ENCODE data around the gene TRAPPC14.

TRAPPC14 gene

GRCh38 chr7:100173806-100174495 lies 15.4 kb upstream of the TRAPPC14 start:
- no peak for DNase-seq (ENCODE audit: low spot score)

GRCh38 chr7:100171840-100172239 lies 13.3 kb upstream of the TRAPPC14 start:
- no peak for DNase-seq (ENCODE audit: low spot score)

GRCh38 chr7:100171087-100171681 lies 12.7 kb upstream of the TRAPPC14 start:
- DNase-seq (ENCODE audit: low spot score): no peak

DNA sequence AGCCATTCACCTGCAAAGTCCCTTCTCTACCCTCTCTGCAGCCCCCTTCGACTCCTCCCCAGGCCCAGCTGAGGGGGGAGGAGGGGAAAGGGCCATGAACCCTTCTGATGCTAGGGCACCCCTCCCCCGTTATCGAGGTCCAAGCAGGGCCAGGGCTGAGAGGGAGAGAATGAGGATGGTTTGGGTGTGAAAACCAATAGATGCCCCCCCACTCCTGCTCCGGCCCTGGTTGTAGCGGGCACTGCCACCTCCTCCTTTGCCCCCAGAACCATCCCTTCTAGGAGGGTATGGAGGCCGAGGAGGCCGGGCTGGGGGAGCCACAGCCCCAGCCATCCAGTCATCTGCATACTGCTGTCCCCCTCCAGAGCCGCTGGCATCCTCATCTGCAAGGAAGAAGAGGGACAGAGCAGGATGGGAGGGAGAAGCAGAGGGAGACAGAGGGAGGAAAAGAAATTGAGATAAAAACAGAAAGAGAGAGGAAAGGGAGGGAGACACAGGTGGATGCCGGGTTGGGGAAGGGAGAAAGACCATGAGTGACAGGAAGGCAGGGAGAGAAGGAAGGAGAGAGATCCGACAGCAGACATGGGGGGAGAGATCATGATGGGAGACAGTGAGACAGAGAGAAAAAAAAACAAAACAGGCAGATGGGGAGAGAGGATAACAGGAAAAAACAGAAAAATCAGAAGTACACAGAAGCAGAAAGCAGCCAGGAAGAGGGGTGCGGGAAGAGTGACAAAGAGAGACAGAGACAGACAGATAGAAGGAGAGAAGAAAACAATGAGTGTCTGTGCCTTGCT lies 11.8 kb upstream of the TRAPPC14 start:
- no peak for DNase-seq (ENCODE audit: low spot score)

- no peak for DNase-seq (ENCODE audit: low spot score)
Observed at GRCh38 chr7:100169147-100169850, 10.8 kb upstream of the TRAPPC14 start.

DNA sequence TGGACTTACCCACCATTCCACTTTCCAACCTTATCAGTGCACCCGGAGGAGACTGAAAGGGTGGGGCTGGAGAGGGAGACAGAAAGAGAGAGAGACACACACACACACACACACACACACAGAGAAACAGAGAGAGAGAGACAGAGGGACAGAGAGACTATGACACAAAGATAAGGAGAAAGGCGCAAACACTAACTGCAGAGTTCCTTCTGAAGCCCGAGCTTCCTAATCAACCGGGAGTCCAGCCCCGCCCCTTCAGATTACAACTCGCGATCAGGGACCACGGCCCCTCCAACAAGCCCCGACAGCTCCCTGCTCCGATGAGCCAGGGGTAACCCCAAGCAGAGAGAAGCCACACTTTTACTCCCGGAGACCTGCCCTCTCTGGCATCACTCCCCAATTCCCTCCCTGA lies 9.4 kb upstream of the TRAPPC14 start:
- no peak for DNase-seq (ENCODE audit: low spot score)

DNA sequence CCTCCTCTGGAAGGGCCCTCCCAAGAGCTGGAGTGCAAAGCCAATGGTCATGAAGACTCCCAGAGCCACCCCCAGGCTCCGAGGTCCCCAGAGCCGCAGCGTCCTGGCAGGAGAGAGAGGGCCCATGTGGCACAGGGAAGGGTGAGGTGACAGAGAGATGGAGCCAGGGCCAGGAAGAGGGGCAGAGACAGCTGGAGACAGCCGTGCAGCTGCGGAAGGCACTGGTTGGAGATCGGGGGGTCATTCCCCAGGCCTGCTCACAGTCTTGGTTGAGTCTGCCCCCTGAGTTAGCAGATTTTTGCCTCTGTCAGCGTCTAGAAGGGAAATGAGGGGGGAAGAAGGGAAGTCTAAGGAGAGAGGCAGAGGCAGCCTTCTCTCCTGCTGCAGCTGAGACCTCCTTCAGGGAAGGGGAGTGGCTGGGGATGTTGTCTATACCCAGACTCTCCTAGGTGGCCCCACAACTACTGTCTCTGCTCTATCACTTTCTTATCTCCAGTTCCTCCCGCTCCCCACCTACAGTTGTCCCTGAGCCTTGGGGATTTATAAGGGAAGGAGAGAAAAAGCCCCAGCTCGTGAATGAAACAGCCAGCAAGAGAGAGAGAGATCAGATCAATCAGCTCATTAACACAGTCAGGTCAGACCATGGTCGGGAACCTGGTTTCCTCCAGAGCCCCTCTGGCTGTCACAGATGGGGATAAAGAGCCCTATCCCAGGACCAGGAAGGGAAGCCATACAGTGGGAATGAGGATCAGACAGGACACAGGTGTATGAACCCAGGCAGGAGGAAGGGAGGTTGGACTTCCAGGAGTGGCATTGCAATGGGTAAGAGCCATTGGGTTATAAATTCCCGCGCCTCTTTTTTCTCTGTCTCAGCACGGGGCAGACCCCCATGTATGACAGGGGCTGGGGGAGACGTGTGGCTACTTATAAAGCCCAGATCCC lies 8.7 kb upstream of the TRAPPC14 start:
- DNase-seq (ENCODE audit: low spot score): no peak

GRCh38 chr7:100166317-100166940 lies 7.9 kb upstream of the TRAPPC14 start:
- peak; percentile 66 for DNase-seq (ENCODE audit: low spot score)

DNA sequence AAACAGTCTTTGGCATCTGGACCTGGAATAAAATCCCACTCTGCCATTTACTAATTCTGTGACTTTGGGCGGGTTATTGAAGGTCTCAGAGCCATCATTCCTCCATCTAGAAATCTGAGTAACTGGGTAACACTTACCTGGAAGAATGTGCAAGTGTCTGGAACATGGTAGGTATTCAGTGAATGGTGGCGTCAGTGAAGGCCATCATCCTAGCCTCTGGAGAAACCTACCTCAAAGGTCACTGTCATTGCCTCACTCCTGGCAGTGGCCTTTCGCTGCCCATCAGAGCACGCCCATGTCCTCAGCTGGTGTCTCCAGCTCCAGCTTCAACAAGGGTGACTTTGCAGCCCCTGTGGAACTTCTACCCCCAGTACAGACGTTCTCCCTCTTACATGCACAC lies 5.3 kb upstream of the TRAPPC14 start:
- no peak for DNase-seq (ENCODE audit: low spot score)

DNA sequence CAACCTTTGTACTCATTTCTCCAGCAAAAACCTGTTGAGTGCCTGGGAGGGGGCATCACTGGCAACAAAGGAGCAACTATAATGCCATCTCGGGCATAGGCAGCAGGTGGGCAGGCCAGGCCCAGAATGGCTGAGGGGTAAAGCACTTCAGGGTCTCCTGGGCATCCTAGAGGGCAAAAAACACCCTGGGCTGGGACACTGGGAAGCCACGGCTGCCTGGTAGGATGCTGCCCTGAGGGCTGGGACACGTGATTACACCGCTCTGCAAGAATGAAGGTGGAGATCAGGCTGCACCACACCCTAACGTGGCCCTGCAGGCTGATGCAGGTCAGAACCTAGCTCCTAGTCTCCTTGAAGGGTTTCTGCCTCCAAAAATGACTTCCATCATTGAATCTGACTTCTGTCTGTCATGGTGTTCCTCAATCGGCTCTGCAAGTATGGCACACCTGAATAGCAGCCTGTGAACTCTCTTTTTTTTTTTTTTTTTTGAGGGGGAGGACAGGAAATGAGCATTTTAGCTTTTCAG lies 4.5 kb upstream of the TRAPPC14 start:
- peak; percentile 25 for DNase-seq (ENCODE audit: low spot score)

DNA sequence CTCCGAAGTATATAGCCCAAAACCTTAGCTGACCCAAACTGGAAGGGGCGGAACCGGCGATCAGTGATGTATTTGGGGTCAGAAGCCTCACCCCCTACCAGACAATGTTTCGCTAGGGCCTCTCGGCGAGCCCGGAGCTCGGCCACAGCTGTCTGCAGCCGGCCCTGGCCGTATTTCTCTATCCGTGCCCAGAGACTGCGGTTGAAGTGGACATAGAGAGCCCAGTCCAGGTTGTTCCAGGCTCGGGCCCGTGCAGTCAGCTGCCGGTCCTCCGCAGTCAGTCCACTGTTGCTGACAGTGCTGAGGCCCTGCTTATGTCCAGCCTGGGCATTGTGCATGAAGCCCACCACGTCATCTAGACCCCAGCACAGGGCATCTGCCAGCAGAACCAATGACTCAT lies 1.5 kb upstream of the TRAPPC14 start:
- no peak for DNase-seq (ENCODE audit: low spot score)

DNA sequence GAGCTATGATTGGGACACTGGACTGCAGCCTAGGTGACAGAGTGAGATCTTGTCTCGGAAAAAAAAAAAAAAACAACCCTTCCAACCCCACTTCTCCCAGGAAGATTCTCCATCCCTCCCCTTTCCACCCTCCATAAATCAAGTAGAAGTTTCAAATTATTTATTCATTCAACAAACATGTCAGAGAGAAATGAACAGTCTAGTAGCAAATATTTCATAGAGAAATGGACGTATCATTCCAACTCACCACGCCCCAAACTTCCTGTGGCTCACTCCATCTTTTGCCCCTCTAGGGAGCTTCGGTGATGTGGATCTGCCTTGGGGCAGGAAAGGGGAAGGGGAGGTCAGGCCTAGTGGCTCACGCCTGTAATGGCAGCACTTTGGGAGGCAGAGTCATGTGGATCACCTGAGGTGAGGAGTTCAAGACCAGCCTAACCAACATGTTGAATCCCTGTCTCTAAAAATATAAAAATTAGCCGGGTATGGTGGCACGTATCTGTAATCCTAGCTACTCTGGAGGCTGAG lies 638 bp upstream of the TRAPPC14 start:
- DNase-seq (ENCODE audit: low spot score): no peak

GRCh38 chr7:100157334-100158228 lies 942 bp downstream of the TRAPPC14 start:
- DNase-seq (ENCODE audit: low spot score): no peak

GRCh38 chr7:100157069-100157333 lies 1.5 kb downstream of the TRAPPC14 start:
- DNase-seq (ENCODE audit: low spot score): no peak

DNA sequence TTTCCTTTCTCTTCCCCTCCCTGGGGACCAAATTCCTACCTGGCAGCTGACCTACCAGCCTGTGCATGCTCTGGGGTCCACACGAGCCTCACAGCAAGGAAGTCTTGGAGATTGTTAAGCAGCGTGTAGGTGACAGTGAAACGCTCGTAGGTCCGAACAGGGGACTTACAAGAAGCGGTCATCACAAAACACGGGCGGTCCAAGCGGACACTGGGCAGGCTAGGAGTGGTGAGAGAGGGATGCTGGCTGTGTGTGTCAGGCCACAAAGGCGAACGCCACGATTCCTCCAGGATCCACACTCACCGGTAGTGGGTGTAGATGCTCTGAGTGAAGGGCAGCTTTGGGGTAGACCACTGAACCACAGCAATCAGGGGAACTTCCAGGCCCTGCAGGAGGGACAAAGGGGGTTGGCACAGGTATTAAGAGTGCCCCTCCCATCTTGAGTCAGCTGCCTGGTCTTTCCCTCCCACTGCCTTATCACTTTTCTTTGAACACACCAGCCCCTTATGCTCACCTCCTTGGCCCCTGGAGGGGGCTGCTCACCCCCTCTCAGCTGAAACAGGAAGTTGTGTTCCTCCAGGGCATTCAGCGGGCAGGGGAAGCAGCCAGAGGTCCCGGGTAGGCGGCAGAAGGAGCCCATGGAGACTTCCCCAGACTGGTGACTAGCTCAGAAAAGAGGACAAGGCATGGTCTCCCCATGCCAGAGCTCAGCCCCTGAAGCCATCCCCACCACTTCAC lies 2.0 kb downstream of the TRAPPC14 start:
- no peak for DNase-seq (ENCODE audit: low spot score)

DNA sequence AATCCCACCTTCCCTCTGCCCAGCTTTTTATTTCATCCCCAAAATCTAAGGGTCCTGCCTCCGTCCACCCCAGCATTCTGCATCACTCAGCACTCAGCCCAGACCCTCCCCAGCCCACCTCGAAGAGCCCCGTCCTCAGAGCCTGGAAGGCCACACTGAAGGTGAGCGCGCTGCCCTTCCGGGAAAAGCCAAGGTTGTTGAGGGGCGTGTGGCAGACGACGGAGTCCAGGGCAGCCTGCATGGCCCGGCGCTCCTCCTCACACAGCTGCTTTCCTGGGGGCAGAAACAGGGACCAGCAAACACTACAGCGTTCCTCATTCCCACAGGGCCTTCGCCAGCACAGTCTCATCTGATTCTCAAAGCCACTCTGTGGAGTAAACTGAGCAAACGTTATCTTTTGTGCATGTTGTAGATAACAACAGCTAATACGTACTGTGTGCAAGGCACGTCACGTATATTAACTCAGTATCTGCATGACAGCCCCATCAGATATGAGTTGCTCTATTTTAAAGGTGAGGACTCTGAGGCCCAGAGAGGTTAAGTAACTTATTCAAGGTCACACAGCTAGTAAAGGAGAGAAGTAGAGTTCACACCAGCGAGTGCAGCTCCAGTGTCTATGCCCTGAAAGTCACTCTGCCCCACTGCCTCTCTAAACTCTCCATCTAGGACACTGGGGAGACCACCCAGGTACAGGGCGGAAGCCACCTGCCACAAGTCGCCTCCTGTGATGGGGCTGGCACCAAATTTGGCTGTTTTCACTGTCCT lies 2.8 kb downstream of the TRAPPC14 start:
- DNase-seq (ENCODE audit: low spot score): no peak

DNA sequence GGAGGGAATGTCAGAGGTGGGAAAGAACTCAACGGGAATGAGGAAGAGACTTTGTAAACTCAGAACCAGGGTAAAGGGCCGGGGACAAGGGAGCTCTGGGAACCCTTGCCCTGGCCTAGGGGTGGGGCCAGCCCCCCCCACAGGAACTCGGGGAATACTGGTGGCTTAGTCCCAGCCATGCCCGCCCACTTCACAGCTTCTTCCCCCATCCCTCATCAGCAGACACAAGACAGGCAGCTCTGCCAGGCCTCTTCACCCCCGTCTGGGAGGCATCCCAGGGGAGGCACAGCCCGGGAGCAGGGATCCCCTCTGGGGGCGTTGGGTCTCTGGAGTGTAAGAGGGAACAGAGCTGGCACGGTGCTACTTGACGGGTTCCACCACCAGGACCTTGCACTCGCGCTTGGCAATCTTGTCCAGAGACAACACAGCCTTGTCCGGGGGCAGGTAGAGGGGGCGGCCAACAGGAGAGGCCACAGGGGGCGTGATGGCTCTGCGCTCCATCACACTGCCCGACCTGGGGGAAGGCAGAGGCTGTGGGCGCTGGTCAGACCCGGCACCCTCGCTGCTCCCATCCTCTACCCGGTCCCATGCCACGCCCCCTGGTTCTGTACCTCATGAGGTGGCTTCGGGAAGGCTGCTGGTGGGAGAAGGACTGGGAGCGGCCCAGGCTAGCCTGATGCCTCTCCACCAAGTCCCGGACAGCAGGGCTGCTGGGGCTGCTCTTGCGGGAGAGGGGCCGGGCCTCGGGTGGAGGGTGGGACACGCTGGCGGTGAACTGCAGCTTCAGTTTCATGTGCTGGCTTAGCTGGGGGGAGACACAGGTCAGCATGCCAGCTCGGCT lies 3.7 kb downstream of the TRAPPC14 start:
- DNase-seq (ENCODE audit: low spot score): no peak

Measured in CD4-positive, alpha-beta T cell treated with Interleukin-6 at 100 ng/mL for 8 hours (primary cell).